Panc1 (cell line): ENCODE measurements around the gene LRRK1.

Experiments used
- POLR2AphosphoS5 ChIP-seq: IDR thresholded peaks from 2 replicates; pipeline ENCODE4 v1.6.1; 2012; ENCODE audit warnings: mild to moderate bottlenecking, low read depth, low read length, moderate library complexity
- SIN3A ChIP-seq: IDR thresholded peaks from 2 replicates; pipeline ENCODE4 v1.6.1; 2012; ENCODE audit warnings: low read depth, mild to moderate bottlenecking, low read length, moderate library complexity, borderline replicate concordance; ENCODE audit not compliant: insufficient read depth
- TF ChIP-seq, protein P1 (sequence below): fragments of 450-650 bp; IDR thresholded peaks from 2 replicates; pipeline ENCODE4 v1.5.1; 2017; ENCODE audit warnings: mild to moderate bottlenecking
- TF ChIP-seq, protein P2 (sequence below), 2 experiments: IDR thresholded peaks; 2 replicates each; pipeline ENCODE4 v1.6.1; 2011 to 2012; ENCODE audit warnings: low read depth in 2 of 2, control low read depth in 1 of 2, low read length in 1 of 2, mild to moderate bottlenecking in 1 of 2, moderate library complexity in 1 of 2; ENCODE audit not compliant: insufficient read depth in 1 of 2

DNA sequence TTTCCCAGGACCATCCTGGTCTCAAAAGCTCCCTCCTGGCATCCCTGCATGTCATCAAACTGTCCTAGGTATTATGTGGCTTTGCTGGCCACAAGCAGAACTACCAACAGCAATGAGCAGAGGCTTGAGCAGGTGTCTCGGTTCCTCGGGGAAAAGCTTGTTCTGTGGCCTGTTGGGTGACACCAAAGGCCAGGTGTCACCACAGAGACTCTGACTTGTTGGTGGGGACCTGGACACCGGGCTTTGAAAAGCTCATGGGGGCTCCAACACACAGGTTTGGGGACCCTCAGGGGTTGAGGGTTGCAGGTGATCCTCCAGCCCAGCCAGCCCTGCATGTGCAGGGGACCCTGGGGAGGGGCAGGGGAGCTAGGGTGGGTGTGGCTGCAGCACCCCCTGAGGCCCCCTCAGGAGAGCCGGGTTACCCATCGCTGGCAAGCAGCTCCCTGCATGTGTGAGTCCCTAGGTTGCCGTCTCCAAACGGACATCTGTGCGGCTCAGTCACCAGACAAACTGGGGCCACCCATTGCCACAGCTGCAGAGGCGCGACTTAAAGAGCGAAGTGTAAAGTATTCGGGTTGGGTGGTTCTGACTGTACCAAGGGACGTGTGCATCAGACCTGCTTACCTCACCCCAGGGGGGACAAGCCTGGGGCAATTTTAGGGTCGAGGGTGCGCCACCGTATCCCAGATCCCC is 192.6 kb downstream of the LRRK1 start:
- TF ChIP-seq, protein P1, sequence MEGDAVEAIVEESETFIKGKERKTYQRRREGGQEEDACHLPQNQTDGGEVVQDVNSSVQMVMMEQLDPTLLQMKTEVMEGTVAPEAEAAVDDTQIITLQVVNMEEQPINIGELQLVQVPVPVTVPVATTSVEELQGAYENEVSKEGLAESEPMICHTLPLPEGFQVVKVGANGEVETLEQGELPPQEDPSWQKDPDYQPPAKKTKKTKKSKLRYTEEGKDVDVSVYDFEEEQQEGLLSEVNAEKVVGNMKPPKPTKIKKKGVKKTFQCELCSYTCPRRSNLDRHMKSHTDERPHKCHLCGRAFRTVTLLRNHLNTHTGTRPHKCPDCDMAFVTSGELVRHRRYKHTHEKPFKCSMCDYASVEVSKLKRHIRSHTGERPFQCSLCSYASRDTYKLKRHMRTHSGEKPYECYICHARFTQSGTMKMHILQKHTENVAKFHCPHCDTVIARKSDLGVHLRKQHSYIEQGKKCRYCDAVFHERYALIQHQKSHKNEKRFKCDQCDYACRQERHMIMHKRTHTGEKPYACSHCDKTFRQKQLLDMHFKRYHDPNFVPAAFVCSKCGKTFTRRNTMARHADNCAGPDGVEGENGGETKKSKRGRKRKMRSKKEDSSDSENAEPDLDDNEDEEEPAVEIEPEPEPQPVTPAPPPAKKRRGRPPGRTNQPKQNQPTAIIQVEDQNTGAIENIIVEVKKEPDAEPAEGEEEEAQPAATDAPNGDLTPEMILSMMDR: no peak
- TF ChIP-seq, protein P2, sequence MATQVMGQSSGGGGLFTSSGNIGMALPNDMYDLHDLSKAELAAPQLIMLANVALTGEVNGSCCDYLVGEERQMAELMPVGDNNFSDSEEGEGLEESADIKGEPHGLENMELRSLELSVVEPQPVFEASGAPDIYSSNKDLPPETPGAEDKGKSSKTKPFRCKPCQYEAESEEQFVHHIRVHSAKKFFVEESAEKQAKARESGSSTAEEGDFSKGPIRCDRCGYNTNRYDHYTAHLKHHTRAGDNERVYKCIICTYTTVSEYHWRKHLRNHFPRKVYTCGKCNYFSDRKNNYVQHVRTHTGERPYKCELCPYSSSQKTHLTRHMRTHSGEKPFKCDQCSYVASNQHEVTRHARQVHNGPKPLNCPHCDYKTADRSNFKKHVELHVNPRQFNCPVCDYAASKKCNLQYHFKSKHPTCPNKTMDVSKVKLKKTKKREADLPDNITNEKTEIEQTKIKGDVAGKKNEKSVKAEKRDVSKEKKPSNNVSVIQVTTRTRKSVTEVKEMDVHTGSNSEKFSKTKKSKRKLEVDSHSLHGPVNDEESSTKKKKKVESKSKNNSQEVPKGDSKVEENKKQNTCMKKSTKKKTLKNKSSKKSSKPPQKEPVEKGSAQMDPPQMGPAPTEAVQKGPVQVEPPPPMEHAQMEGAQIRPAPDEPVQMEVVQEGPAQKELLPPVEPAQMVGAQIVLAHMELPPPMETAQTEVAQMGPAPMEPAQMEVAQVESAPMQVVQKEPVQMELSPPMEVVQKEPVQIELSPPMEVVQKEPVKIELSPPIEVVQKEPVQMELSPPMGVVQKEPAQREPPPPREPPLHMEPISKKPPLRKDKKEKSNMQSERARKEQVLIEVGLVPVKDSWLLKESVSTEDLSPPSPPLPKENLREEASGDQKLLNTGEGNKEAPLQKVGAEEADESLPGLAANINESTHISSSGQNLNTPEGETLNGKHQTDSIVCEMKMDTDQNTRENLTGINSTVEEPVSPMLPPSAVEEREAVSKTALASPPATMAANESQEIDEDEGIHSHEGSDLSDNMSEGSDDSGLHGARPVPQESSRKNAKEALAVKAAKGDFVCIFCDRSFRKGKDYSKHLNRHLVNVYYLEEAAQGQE (IDR thresholded peaks at IDR 0.05; ENCODE audit: insufficient read depth in 1 of 2, low read depth in 2 of 2, low read length in 1 of 2): no peak
- TF ChIP-seq POLR2AphosphoS5 (no peak), SIN3A (no peak)
